Measurements from ENCODE around the gene PPM1H. TPM values are rescaled to one million over a fixed set of nuclear protein-coding genes. Genes with fewer than 3 reads are reported as not detected.

PPM1H gene
- total RNA-seq, 2 experiments from 2014 or later = 0.07 TPM; not detected in 1

DNA sequence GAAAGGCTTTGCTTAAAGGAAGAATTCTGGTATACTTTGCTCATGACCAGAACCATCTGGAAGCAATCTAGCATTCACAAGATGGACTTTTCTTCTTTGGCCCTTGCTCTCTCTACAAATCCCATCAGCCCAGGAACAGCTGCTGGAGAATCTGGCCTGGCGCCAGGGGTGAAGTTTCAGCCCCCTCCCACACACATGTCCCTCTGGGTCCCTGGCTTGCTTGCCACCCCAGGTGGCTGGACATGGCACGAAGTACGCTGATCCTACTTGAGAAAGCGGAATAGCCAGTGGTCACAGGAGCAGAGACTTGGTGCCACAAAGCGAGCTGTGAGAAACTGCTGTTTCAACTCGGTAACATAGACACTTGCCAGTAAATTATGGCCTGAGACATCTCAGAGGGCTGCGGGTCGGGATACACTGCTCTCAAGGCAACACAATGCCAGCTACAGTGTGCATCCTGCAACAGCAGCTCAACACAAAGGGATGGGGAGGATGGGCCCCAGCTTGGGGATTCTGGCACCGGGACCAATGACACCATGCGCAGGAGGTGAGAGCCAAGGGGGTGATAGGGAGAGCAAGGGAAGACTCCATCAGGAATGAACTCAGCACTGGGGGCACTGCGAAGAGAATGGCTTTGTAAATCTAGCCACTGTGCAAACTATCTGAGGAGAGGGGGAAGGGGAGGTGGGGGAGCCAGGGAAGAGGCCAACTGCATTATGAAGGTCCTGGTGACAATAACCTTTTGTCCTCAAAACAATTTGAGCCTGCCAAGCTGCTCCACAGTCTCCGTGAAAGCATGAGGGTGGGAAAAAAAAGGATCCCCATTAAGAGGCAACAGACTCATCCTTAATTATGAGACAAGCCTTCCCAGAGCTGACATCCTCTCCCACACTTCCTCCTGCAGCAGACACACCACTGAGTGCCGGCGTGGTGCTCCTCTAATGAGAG lies 219.9 kb downstream of the PPM1H start:
- intact Hi-C loops (cut with micrococcal nuclease) = no loop called here
- TF ChIP-seq, protein P1, sequence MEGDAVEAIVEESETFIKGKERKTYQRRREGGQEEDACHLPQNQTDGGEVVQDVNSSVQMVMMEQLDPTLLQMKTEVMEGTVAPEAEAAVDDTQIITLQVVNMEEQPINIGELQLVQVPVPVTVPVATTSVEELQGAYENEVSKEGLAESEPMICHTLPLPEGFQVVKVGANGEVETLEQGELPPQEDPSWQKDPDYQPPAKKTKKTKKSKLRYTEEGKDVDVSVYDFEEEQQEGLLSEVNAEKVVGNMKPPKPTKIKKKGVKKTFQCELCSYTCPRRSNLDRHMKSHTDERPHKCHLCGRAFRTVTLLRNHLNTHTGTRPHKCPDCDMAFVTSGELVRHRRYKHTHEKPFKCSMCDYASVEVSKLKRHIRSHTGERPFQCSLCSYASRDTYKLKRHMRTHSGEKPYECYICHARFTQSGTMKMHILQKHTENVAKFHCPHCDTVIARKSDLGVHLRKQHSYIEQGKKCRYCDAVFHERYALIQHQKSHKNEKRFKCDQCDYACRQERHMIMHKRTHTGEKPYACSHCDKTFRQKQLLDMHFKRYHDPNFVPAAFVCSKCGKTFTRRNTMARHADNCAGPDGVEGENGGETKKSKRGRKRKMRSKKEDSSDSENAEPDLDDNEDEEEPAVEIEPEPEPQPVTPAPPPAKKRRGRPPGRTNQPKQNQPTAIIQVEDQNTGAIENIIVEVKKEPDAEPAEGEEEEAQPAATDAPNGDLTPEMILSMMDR (IDR thresholded peaks at IDR 0.05) = no peak
- H3K36me3 Mint-ChIP-seq (ENCODE audit: low read depth) = no peaks in the 10 kb centered on the region
- ATAC-seq = no peak
- DNase-seq = no peak
- H3K4me3 Mint-ChIP-seq = no peak overlapping the region
- no peaks in the 10 kb centered on the region for H3K27me3 Mint-ChIP-seq
- H3K9me3 Mint-ChIP-seq = no peaks in the 10 kb centered on the region
- H3K4me1 Mint-ChIP-seq (ENCODE audit: low read depth) = no peaks in the 10 kb centered on the region
- POLR2A ChIA-PET = no interaction called here
- no peak overlapping the region for H3K27ac Mint-ChIP-seq
- CTCF ChIA-PET = no interaction called here

DNA sequence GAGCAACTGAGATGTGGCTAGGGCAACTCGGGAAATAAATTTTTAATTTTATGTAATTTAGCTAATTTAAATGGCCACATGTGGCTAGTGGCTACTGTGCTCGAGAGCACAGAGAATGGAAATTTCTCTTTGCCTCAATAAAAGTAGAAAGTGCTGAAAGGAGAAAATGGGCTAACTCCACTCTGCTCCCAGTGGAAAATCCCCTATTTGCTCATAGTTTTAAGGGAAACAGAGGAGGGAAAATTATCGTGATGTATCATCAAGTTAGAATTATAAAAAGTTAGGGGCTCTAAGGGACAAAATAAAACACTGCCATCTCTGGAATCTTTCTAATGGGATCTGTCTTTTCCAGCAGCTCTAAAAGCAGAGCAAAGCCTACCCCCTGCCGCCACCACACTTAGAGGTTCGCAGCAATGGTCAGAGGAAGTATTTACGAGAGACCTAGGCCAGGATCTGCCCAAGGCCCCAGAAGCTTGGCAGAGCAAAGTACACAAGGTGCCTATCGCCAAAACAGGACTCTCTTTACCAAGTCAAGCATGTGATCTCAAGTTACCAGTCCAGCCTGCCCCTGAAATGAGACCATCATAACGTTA lies 220.7 kb downstream of the PPM1H start:
- no peaks in the 10 kb centered on the region for H3K27me3 Mint-ChIP-seq
- no peak for DNase-seq
- no peaks in the 10 kb centered on the region for H3K36me3 Mint-ChIP-seq (ENCODE audit: low read depth)
- TF ChIP-seq, protein P1 (IDR thresholded peaks at IDR 0.05) = no peak
- no peaks in the 10 kb centered on the region for H3K4me1 Mint-ChIP-seq (ENCODE audit: low read depth)
- ChIA-PET POLR2A (interaction anchor here (0.6 kb wide), 1 partner anchor 125 kb away, joined by 3 read pairs; no protein-coding TSS in a partner anchor), CTCF (interaction anchor here (1.7 kb wide), 1 partner anchor 279 kb away, joined by 3 read pairs; no protein-coding TSS in a partner anchor)
- no peak overlapping the region for H3K4me3 Mint-ChIP-seq
- no peak overlapping the region for H3K27ac Mint-ChIP-seq
- no peak for ATAC-seq
- intact Hi-C loops (cut with micrococcal nuclease) = no loop called here
- no peaks in the 10 kb centered on the region for H3K9me3 Mint-ChIP-seq

DNA sequence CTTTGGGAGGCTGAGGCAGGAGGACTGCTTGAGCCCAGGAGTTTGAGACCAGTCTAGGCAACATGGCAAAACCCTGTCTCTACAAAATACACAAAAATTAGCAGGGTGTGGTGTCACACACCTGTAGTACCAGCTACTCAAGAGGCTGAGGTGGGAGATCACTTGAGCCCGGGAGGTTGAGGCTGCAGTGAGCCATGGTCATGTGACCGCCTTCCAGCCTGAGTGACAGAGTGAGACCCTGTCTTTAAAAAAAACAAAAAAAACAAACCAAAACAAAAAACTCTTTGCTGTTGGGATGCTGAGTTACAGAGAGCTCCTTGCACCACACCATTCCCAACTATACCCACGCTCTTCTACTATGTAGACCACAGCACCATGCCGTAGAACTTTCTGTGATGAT lies 221.2 kb downstream of the PPM1H start:
- Mint-ChIP-seq H3K9me3 (no peaks in the 10 kb centered on the region), H3K27me3 (no peaks in the 10 kb centered on the region), H3K27ac (no peak overlapping the region), H3K4me3 (no peak overlapping the region), H3K36me3 (ENCODE audit: low read depth) (no peaks in the 10 kb centered on the region), H3K4me1 (ENCODE audit: low read depth) (no peaks in the 10 kb centered on the region)
- ATAC-seq (no peak), DNase-seq (no peak)
- TF ChIP-seq, protein P1 (IDR thresholded peaks at IDR 0.05) = no peak
- intact Hi-C loops (cut with micrococcal nuclease) = no loop called here
- ChIA-PET POLR2A (interaction anchor here (0.6 kb wide), 1 partner anchor 125 kb away, joined by 3 read pairs; no protein-coding TSS in a partner anchor), CTCF (interaction anchor here (1.3 to 1.7 kb wide), 2 partner anchors 99 to 279 kb away, joined by 3 read pairs; no protein-coding TSS in a partner anchor)

DNA sequence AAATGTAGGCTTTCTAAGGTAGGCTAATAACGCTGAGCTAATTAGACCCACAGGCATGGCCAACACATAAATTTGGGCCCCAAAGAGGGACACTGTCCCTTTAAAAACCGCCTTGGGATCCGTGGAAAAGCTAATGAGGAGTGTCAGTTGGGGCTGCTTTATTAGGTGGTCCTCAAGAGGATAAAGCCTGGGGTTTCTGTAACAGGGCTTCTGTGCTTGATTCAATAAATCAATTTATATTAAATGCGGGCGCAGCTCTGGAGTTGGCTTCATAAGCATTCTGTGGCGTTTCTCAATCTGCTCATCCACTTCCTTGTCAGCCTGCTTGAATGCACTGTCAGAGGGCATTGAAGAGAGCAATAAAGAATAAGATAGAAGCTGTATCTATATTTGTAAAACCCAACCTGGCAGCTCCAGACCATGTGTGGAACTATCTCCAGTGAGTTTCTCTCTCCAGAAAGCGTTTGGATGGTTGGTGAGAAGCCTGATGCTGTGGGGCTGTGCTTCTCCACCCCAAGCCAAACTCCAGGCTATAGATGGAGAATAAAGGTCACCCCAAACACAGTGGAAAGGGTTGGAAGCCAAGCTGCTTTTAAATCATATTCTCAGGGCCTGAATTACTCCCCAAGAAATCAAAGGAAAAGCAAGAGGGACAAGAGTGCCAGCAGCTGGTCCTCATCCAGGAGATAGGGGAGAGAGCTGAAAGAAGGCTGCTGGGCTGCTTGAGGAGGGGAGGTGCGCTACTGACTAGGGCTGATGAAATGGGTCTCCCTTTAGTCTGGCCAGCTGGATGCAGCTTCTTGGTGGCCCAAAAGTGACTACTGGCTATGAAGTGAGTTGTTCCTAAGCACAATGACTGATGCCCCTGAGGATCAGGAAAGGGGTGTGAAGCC lies 222.0 kb downstream of the PPM1H start:
- H3K9me3 Mint-ChIP-seq = no peaks in the 10 kb centered on the region
- H3K4me3 Mint-ChIP-seq = no peak overlapping the region
- intact Hi-C loops (cut with micrococcal nuclease) = no loop called here
- ChIA-PET POLR2A (no interaction called here), CTCF (interaction anchor here (1.0 to 1.7 kb wide), 3 partner anchors 85 to 278 kb away, joined by 3 read pairs; no protein-coding TSS in a partner anchor)
- H3K27me3 Mint-ChIP-seq = no peaks in the 10 kb centered on the region
- ATAC-seq (no peak), DNase-seq (no peak)
- no peaks in the 10 kb centered on the region for H3K36me3 Mint-ChIP-seq (ENCODE audit: low read depth)
- no peaks in the 10 kb centered on the region for H3K4me1 Mint-ChIP-seq (ENCODE audit: low read depth)
- TF ChIP-seq, protein P1 (IDR thresholded peaks at IDR 0.05) = no peak
- no peak overlapping the region for H3K27ac Mint-ChIP-seq

Data from activated CD8-positive, alpha-beta T cell treated with anti-CD3 and anti-CD28 coated beads for 36 hours (primary cell).